Natural killer cell treated with Interleukin-12 subunit alpha and Interleukin-12 subunit beta and Interleukin-15 and Interleukin-18, amount 100 ng/mL, for 72 hours (primary cell): ENCODE data around the gene MAP3K4. TPM values are rescaled to one million over a fixed set of nuclear protein-coding genes. Genes with fewer than 3 reads are reported as not detected.
A peak's percentile ranks its signal among the peaks of the same experiment; 100 is the strongest.

Source experiments
- ATAC-seq, 2 donors: fragments of 150-1000 bp; cut with Tn5 transposase in 1 of 2; sonication (Bioruptor Pico), chemical (Tn5 transposase) in 1 of 2; 2 replicates each; pipeline ENCODE4 v1.10.0; 2021
- DNase-seq: peaks from one replicate; pipeline ENCODE4 v3.0.0; 2022; ENCODE audit warnings: low spot score
- H3K27ac Mint-ChIP-seq, 2 donors: 1 replicate in 1 of 2; 2 replicates in 1 of 2; pipeline ENCODE4 v1.8.0; 2022; ENCODE audit warnings: mixed read lengths in 2 of 2, mild to moderate bottlenecking in 1 of 2, moderate library complexity in 1 of 2
- H3K27me3 Mint-ChIP-seq, 2 donors: 1 replicate in 1 of 2; 2 replicates in 1 of 2; pipeline ENCODE4 v1.8.0; 2022; ENCODE audit warnings: mixed read lengths in 2 of 2
- H3K36me3 Mint-ChIP-seq: one replicate; pipeline ENCODE4 v1.8.0; 2022; ENCODE audit warnings: mixed read lengths
- H3K4me1 Mint-ChIP-seq, 2 donors: 1 replicate in 1 of 2; 2 replicates in 1 of 2; pipeline ENCODE4 v1.8.0; 2022; ENCODE audit warnings: low read depth in 2 of 2, mixed read lengths in 2 of 2, mild to moderate bottlenecking in 1 of 2
- H3K4me3 Mint-ChIP-seq: one replicate; pipeline ENCODE4 v1.8.0; 2022; ENCODE audit warnings: mixed read lengths
- H3K9me3 Mint-ChIP-seq: 2 replicates; pipeline ENCODE4 v1.8.0; 2022; ENCODE audit warnings: mixed read lengths
- total RNA-seq, 2 donors: library from RNA; stranded (reverse); gene quantifications; one replicate each; pipeline ENCODE4 v1.2.3, GENCODE V29; 2022

The MAP3K4 gene
- total RNA-seq, result 10 to 100 TPM; 39.4 to 67.6 TPM

- H3K4me3 Mint-ChIP-seq, result peak within 1 kb of the TSS; percentile 94
- DNase-seq, result peak; percentile 92
Measured at GRCh38 chr6:160991406-160992060, at the start of gene MAP3K4. TSS of gene MAP3K4 (plus strand) at chr6:160991769. CDS start at chr6:160991932, 163 bp downstream.

GRCh38 chr6:160943997-160944396 is 47.6 kb upstream of the MAP3K4 start:
- H3K9me3 Mint-ChIP-seq, result no peaks in the 10 kb centered on the region
- H3K27ac Mint-ChIP-seq, result no peak overlapping the region
- ATAC-seq (no peak), DNase-seq (no peak)
- H3K4me1 Mint-ChIP-seq, result no peaks in the 10 kb centered on the region
- H3K4me3 Mint-ChIP-seq, result no peak overlapping the region
- H3K36me3 Mint-ChIP-seq, result no peaks in the 10 kb centered on the region
- peaks cover 17% of the 10 kb centered on the region in 2 donors for H3K27me3 Mint-ChIP-seq

More at GRCh38 chr6:160991406-160992060, at the start of gene MAP3K4:
- Mint-ChIP-seq H3K27me3 (peaks cover 0 to 5% of the 10 kb centered on the region in 2 donors), H3K36me3 (peaks cover 9% of the 10 kb centered on the region), H3K27ac (peak within 1 kb of the TSS; percentile 87 to 93), H3K9me3 (no peaks in the 10 kb centered on the region), H3K4me1 (peaks cover 19 to 23% of the 10 kb centered on the region in 2 donors)
- peak; percentile 86 to 90 for ATAC-seq

GRCh38 chr6:160945516-160946177 is 45.9 kb upstream of the MAP3K4 start:
- Mint-ChIP-seq H3K36me3 (no peaks in the 10 kb centered on the region), H3K4me1 (no peaks in the 10 kb centered on the region), H3K4me3 (no peak overlapping the region), H3K27me3 (peaks cover 10 to 14% of the 10 kb centered on the region in 2 donors), H3K9me3 (no peaks in the 10 kb centered on the region), H3K27ac (no peak overlapping the region)
- DNase-seq (no peak), ATAC-seq (no peak)

GRCh38 chr6:160949531-160949930 is 42.0 kb upstream of the MAP3K4 start:
- Mint-ChIP-seq H3K27me3 (peaks cover 27 to 47% of the 10 kb centered on the region in 2 donors), H3K27ac (no peak overlapping the region), H3K4me1 (no peaks in the 10 kb centered on the region), H3K36me3 (no peaks in the 10 kb centered on the region), H3K4me3 (no peak overlapping the region), H3K9me3 (no peaks in the 10 kb centered on the region)
- DNase-seq (no peak), ATAC-seq (no peak)

GRCh38 chr6:160950507-160950906 is 41.1 kb upstream of the MAP3K4 start:
- no peaks in the 10 kb centered on the region for H3K36me3 Mint-ChIP-seq
- no peaks in the 10 kb centered on the region for H3K4me1 Mint-ChIP-seq
- no peaks in the 10 kb centered on the region for H3K9me3 Mint-ChIP-seq
- H3K27ac Mint-ChIP-seq, result no peak overlapping the region
- ATAC-seq, result no peak
- H3K4me3 Mint-ChIP-seq, result no peak overlapping the region
- peaks cover 28 to 51% of the 10 kb centered on the region in 2 donors for H3K27me3 Mint-ChIP-seq
- no peak for DNase-seq

- no peak for DNase-seq
- H3K36me3 Mint-ChIP-seq, result no peaks in the 10 kb centered on the region
- peak in 1 of 2 donors; percentile 40 for ATAC-seq
- no peak overlapping the region for H3K4me3 Mint-ChIP-seq
- no peaks in the 10 kb centered on the region for H3K4me1 Mint-ChIP-seq
- peaks cover 34 to 57% of the 10 kb centered on the region in 2 donors for H3K27me3 Mint-ChIP-seq
- H3K9me3 Mint-ChIP-seq, result no peaks in the 10 kb centered on the region
- no peak overlapping the region for H3K27ac Mint-ChIP-seq
Measured at GRCh38 chr6:160951187-160952030, 40.2 kb upstream of the MAP3K4 start.

- no peaks in the 10 kb centered on the region for H3K4me1 Mint-ChIP-seq
- H3K36me3 Mint-ChIP-seq, result no peaks in the 10 kb centered on the region
- H3K27ac Mint-ChIP-seq, result no peak overlapping the region
Measured at GRCh38 chr6:160952633-160953281, 38.8 kb upstream of the MAP3K4 start.

GRCh38 chr6:160955508-160956295 is 35.9 kb upstream of the MAP3K4 start:
- Mint-ChIP-seq H3K9me3 (no peaks in the 10 kb centered on the region), H3K27me3 (peaks cover 39 to 63% of the 10 kb centered on the region in 2 donors)

More at GRCh38 chr6:160952633-160953281, 38.8 kb upstream of the MAP3K4 start:
- no peaks in the 10 kb centered on the region for H3K9me3 Mint-ChIP-seq
- H3K4me3 Mint-ChIP-seq, result no peak overlapping the region
- ATAC-seq (no peak), DNase-seq (no peak)
- H3K27me3 Mint-ChIP-seq, result peaks cover 36 to 57% of the 10 kb centered on the region in 2 donors

GRCh38 chr6:160956300-160957035 is 35.1 kb upstream of the MAP3K4 start:
- peaks cover 35 to 60% of the 10 kb centered on the region in 2 donors for H3K27me3 Mint-ChIP-seq
- DNase-seq, result no peak

More at GRCh38 chr6:160955508-160956295, 35.9 kb upstream of the MAP3K4 start:
- DNase-seq, result no peak
- Mint-ChIP-seq H3K4me1 (no peaks in the 10 kb centered on the region), H3K4me3 (no peak overlapping the region), H3K27ac (no peak overlapping the region), H3K36me3 (no peaks in the 10 kb centered on the region)
- no peak for ATAC-seq

GRCh38 chr6:160959726-160960435 is 31.7 kb upstream of the MAP3K4 start:
- H3K27ac Mint-ChIP-seq, result no peak overlapping the region
- ATAC-seq (no peak), DNase-seq (no peak)
- no peak overlapping the region for H3K4me3 Mint-ChIP-seq
- no peaks in the 10 kb centered on the region for H3K9me3 Mint-ChIP-seq
- H3K36me3 Mint-ChIP-seq, result no peaks in the 10 kb centered on the region
- H3K27me3 Mint-ChIP-seq, result peaks cover 23 to 43% of the 10 kb centered on the region in 2 donors
- H3K4me1 Mint-ChIP-seq, result no peaks in the 10 kb centered on the region

More at GRCh38 chr6:160956300-160957035, 35.1 kb upstream of the MAP3K4 start:
- Mint-ChIP-seq H3K27ac (no peak overlapping the region), H3K36me3 (no peaks in the 10 kb centered on the region), H3K4me3 (no peak overlapping the region), H3K4me1 (no peaks in the 10 kb centered on the region), H3K9me3 (no peaks in the 10 kb centered on the region)
- no peak for ATAC-seq

GRCh38 chr6:160960839-160961238 is 30.7 kb upstream of the MAP3K4 start:
- H3K4me3 Mint-ChIP-seq, result no peak overlapping the region
- no peak overlapping the region for H3K27ac Mint-ChIP-seq
- no peaks in the 10 kb centered on the region for H3K36me3 Mint-ChIP-seq
- H3K27me3 Mint-ChIP-seq, result peaks cover 26 to 39% of the 10 kb centered on the region in 2 donors
- no peaks in the 10 kb centered on the region for H3K4me1 Mint-ChIP-seq
- no peak for ATAC-seq
- no peaks in the 10 kb centered on the region for H3K9me3 Mint-ChIP-seq
- DNase-seq, result no peak
